Ecto neural progenitor cell (in vitro differentiated cells): ENCODE results near the gene BMERB1.
"Not testable (repeated sequence)": the region's sequence is repeated elsewhere in the genome, so short reads cannot be mapped to it uniquely, and the experiment has no call there.

Experiments
- DNase-seq: peaks from one replicate; pipeline ENCODE4 v3.0.0-alpha.2; 2018; ENCODE audit warnings: low spot score

The BMERB1 gene

DNA sequence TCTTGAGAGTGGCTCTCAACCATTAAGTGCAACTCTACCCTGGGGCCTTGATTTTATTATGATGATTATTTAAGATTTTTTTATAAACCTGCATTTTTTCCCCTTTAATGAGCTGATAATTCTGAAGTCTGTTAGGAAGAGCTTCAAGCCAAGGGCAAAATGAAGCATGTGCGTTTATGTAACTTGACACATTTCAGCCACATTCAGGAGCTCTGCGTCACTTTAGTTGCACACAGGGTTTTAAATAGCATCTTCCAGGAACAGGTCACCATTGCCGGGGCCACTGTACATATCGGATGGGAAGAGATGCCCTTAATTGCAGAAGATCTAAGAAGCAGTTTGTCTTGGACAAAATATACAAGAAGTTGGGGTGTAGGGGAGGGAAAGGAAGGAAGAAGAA, 89.6 kb downstream of the BMERB1 start:
- no peak for DNase-seq

DNA sequence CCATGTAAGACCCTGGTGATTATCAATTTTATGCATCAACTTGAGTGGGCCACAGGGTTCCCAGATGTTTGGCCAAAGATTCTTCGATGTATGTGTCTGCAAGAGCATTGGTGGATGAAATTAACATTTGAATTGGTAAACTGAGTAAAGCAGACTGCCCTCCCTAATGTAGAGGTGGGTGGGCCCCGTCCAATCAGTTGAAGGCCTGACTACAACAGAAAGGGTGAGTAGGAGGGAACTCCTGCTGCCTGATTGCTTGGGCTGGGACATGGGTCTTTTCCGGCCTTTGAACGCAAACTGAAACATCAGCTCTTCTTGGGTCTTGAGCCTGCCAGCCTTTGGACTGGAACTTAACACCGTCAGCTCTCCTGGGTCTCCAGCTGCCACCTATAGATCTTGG, 90.6 kb downstream of the BMERB1 start:
- no peak for DNase-seq

DNA sequence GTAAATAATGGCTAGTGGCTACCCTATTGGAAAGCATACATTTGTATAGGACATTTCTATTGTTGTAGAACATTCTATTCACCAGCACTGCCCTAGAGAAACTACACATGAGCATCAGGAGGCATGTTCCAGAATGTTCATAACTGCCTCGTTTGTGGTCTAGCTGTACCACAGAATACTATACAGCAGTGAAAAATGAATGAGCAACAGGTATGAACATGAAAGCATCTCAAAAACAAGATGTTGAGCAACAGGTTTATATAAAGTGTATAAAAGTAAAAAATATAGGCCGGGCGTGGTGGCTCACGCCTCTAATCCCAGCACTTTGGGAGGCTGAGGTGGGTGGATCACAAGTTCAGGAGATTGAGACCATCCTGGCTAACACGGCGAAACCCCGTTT, 91.7 kb downstream of the BMERB1 start:
- no peak for DNase-seq

DNA sequence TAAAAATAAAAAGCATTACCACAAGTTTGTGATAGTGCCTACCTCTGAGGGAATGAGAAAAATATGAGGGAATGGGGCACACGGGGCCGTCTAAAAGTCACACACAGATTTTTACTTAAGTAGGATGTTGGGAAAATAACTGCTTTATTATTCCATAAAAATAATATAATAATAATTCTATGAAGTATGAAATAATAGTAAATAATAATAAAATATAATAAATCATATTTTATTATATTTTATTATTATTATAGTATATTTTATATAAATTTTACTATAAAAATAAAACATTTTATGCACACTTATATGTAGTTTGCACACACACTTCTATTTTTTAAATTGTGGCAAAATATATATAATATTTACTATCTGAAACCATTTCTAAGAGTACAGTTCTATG, 92.3 kb downstream of the BMERB1 start:
- DNase-seq, result no peak

DNA sequence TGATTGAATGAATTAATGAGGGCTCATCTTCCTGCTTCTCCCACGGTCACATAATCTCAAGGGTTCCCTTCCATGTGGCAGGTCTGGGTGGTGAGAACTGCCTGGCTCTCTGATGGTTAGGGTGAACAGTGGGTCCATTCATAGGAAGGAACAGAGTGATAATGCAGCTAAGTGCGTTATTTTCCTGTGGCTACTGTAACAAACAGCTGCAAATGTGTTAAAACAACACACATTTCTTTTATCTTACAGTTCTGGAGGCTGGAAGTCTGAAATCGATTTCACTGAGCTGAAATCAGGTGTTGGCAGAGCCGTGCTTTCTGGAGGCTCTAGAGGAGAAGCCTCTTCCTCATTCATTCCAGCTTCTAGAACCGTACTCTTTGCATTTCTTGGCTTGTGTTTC, 95.3 kb downstream of the BMERB1 start:
- DNase-seq, result no peak

DNA sequence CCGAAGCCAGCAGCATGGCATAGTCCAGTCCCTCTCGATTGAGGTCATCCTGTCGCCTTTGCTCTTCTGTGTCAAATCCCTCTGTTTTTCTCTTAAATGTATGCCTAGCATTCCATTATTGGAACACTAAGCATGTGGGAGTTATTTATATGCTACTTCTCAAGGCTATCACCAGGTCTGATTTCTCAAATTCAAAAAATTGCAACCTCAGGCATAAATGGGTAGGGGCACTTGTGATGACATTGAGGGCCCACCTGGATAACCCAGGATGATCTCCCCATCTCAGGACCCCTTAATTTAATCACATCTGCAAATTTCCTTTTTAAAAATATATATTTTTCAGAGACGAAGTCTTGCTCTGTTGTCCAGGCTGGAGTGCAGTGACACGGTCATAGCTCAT, 95.7 kb downstream of the BMERB1 start:
- DNase-seq, result no peak

DNA sequence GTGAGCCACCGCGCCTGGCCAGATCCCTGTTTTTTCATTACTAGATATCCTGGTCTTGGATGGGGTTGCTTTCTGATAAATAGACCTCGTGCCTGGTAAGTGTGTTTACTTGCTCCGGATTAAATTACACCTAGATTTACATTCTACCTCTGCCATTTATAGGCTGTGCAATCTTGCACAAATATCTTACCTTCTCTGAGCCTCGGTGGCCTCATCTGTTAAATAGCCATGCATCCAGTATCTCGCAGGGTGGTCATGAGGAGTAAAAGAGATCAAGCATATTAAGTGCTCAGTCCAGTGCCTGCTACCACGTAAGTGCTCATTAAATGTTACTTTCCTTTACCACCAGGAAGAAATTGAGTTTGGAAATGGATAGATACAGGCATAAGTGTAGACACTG, 98.4 kb downstream of the BMERB1 start:
- no peak for DNase-seq

DNA sequence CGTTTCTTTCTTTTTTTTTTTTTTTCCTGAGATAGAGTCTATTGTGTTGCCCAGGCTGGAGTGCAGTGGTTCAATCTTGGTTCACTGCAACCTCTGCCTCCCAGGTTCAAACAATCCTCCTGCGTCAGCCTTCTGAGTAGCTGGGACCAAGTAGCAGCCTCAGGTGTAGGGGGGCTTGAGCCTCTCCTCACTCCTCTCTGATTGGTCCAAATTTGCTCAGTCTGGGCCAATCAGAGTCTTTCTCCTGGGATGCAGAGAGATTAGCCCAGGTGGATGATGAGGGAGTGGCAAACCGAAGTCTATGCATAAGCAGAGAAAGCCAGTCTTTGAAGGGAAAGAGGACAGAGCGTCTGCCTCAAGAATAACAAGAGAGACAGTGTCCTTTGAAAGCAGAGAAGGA, 99.0 kb downstream of the BMERB1 start:
- no peak for DNase-seq

DNA sequence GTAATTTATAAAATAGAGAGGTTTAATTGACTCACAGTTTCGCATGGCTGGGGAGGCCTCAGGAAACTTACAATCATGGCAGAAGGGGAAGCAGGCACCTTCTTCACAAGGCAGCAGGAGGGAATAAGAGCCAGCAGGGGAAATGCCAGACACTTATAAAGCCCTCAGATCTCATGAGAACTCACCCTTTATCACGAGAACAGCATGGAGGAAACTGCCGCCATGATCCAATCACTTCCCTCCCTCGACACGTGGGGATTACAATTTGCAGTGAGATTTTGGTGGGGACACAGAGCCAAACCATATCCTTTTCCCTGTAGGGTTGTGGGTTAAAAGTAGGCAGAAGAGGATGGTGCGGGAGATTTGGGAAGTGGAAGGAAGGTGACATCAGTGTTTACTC, 101.4 kb downstream of the BMERB1 start:
- no peak for DNase-seq

DNA sequence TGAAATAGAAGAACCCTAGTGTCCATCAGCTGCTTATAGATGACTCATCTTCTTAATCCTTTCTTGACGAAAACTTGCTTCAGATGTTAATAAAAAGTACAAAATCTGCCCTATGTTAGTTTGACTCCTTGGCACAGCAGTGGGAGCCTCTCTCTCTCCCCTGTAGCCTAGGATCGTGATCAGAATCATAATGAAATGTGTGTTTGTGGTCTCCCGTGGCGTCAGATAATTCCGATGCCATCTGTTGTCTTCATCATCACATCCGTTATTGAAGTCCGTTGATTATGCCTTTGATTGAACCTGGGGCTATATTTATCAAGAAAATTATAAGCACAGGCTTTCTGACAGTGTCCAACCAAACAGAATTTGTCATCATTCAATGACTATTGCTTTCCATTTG, 102.5 kb downstream of the BMERB1 start:
- no peak for DNase-seq

DNA sequence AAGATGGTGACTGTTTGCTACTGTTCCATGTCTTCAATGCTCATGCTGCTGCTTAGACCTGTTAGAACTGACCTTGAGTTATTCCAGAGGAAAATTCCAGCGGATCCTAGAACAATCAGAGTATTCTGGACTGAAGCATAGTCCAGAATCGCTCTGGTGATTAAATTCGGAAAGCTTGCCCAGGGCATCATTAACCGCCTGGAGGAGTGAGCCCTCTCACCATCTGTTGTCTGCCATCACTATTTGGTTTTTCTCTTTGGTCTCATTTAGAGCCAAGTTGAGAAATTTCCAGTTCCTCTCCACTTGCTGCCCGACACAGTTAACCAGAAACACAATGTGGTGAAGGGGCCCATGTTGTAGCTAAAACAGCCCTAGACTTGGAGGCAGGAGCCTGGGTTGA, 104.1 kb downstream of the BMERB1 start:
- no peak for DNase-seq

DNA sequence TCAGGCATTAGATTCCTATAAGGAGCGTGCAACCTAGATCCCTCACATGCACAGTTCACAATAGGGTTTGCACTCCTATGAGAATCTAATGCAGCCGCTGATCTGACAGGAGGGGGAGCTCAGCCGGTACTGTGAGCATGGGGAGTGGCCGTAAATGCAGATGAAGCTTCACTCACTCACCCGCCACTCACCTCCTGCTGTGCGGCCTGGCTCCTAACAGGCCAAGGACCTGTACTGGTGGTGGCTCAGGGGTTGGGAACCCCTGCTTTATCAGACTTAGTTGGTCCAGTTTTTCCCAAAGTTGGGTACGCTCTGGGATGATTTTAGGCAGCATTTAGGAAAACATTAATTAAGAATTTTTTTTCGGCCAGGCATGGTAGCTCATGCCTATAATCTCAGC, 104.8 kb downstream of the BMERB1 start:
- DNase-seq, result peak; percentile 56

DNA sequence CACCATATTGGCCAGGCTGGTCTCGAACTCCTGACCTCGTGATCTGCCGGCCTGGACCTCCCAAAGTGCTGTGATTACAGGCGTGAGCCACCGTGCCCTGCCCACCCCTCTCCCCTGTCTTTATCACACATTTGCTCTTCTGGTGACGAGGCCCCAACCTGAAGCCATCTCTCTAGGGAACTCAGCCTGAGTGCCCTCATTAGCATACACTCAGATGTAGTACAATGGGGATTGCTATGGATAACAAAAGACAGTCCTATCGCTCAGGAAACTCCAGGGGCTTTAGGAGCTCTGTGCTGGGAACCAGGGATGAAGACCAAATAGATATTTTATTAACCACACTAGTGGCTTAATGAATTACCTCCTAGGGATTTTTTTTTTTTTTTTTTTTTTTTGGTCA, 107.9 kb downstream of the BMERB1 start:
- no peak for DNase-seq

DNA sequence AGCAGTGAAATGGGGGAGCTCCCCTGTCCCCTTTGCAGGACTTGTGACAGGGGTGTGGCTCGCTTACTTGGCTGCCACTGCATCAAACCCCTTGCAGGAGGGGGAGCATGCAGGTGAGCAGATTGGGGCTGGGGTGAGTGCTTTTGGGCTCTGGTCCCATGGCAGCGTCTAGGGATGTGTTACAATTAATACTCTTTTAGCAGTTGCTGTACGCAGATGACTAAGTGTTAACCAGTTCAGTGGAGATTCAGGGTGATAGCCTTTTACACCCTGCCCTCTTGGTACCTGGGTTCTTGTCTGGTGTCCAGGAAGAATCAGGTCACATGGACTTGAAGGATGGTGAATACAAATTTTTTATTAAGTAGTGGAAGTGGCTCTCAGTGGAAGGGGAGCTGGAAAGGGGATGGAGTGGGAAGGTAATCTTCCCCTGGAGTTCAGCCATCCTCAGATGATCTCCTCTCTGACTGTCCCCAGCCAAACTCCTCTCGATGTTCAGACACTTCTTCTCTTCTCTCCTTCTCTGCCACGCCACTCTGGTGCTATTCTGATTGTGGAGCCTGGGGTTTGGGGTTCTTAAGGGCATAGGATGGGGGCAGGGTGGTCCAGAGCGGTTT, 108.5 kb downstream of the BMERB1 start:
- no peak for DNase-seq

DNA sequence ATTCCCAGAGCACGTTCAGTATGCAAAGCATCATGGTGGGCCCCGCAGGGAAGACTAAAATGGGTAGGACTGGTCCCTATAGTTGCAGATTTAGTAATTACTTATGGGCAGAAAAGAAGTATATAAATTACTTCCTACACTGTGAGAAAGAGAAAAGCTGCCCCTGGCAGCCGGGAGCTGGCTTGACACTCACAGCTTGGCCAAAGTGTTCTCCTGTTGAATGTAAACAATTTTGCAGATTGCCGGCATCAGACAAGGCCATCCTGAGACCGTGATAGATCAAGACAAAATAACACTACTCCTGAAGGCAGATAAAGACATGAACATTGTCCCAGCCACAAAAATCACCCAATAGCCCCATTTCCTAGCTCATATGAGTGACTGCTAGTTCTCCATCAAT, 110.0 kb downstream of the BMERB1 start:
- no peak for DNase-seq

DNA sequence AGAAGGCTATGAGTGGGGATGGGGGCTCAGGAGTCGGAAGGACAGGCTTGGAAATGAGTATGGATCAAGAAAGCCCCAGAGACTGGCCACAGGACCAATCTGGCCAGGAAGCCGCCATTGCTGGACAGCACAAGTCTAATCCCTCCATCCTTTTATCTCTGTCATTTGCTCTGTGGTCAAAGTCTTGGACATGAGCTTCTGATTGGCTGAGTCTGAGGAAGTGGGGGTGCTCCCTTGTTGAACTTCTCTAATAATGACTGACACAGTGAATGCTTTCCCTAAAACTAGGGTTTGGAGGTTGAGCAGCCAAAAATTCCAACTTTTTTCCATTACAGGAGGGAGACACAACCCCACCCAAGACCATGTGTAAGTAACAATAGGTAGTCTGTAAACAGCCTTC, 111.2 kb downstream of the BMERB1 start:
- DNase-seq, result no peak

DNA sequence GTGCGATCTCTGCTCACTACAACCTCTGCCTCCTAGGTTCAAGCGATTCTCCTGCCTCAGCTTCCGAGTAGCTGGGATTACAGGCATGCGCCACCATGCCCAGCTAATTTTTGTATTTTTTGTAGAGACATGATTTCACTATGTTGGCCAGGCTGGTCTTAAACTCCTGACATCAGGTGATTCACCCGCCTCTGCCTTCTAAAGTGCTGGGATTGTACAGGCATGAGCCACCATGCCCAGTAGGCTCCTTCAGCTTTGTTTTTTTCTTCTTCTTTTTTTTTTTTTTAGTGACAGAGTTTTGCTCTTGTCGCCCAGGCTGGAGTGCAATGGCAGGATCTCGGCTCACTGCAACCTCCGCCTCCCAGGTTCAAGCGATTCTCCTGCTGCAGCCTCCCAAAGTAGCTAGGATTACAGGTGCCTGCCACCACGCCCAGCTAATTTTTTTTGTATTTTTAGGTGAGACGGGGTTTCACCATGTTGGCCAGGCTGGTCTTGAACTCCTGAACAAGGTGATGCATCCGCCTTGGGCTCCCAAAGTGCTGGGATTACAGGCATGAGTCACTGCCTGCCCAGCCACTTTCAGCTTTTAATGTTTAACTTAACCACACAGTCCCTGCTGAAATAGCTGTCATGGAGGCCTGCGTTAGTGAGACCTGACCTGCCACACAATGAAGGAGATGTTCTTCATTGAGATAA, 112.8 kb downstream of the BMERB1 start:
- DNase-seq, result not testable (repeated sequence)

DNA sequence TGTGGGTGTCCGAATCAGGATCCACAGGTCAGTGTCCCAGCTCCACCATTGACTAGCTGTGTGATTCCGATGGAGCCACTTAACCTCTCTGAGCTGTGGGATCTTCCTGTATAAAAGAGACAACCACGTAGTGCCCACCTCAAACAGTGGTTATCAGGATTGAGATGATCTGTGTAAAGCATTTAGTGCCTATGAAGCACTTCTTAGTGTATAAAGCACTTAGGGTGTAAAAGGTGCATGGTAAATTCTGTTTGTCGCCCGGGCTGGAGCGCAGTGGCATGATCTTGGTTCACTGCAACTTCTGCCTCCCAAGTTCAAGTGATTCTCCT, 113.3 kb downstream of the BMERB1 start:
- no peak for DNase-seq

DNA sequence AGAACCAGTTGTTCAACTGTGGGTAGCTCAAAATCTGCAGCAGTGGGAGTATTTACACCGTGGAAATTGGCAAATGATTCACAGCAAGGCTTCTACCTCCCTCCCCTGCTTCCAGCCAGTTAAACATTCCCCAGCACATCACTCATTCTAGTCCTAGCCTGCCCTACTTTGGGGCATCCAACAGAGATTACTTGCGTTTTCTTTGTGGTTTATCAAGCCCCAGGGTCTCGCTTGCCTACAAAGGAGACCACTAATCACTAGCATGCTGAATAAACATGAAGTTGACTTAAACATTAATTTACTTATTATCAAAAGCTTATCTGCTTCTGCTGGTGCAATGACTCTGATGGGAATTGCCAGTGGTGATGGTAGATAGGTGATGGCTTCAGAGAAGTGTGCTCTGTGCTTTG, 114.1 kb downstream of the BMERB1 start:
- no peak for DNase-seq

DNA sequence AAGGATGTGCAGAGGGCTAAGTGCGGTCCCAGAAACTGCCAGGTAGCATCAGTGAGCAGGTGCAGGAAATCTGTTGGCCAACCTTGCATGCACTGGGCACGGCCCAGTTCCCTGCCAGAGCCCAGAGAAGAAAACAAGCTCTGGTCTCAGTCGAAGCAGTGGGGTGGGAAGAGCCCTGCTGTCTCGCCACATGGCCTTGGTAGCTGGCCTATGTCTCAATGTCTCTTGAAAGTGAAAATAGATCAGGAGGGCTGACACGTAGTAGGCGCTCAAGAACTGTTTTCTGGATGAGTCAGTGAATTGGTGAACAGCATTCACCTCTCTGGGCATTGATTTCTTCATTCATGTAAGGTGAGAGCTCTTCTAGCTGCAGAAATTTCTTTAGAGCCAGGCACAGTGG, 118.1 kb downstream of the BMERB1 start:
- no peak for DNase-seq

DNA sequence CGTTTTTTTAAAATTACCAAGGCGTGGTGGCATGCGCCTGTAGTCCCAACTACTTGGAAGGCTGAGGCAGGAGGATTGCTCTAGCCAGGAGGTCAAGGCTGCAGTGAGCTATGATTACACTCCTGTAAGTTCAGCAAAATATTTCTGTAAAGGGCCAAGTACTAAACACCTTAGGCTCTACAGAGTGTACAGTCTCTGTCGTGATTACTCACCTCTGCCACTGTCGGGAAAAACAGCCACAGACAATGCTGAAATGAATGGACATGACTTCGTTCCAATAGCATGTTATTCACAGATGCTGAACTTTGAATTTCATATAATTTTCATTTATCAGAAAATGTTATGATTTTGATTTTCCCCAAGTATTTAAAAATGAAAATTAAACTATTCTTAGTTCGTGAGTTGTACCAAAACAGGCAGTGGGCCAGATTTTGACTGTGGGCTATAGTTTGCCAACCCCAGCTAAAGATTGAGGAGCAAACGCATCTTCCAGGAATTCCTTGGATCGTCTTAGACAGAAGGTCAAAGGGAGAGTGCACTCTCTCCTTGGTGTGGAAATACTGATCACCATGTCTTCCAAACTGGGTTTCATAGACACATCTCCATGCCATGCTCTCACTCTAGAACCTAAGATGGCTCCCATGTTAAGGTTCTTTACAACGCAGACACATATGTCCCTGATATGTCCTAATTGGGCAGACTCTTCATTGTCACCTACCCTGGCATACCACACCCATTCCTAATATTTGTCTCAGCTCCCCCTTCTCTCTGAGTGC, 119.1 kb downstream of the BMERB1 start:
- no peak for DNase-seq

DNA sequence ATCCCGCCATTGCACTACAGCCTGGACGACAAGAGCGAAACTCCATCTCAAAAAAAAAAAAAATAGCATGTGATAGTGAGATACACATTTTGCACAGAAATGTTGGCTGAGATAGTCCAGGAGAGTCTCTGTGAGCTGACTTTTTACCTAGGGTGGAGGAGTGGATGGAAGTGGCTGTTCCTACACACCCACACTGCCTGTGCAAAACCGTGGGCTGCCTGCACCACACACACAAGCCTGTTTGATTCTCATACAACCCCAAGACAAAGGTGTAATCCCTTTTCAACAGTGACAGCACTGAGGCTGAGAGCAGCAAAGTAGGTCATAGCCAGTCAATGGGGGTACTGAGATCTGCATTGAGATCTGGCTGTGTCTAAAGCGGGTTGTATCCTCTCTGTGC, 121.7 kb downstream of the BMERB1 start:
- no peak for DNase-seq

DNA sequence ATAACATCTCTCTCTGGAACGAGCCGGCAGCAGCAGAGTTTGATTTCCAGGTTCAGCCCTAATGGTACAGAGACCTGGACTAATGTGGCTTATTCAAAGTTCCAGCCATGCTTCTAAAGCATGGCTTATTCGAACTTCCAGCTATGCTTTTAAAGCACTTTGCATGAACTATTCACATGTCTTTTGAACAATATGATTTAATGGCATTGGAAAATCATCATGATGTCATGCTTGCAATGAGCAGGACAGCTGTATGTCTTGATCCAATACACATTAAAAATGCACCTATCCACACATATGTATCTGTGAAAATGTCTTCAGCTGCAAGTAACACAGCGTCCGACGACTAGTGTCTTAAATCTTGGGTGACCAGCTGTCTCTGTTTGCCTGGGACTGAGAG, 122.9 kb downstream of the BMERB1 start:
- no peak for DNase-seq

DNA sequence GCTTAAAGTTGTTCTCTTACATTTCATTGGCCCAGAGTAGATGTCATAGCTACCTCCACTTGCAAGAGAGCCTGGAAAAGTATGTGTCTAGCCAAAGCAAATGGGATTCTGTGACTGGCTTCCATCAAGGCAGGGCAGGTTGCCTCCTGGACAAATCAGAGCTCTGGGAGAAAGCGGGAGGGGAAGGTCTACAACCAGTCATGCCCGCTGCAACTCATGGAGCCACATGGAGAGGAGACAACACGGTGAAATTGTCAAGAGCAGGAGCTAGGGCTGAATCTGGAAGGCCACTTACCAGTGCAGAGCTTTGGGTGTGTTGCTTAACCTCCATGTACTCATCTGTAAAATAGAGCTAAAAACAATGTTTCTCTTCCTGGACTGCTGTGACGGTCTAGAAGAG, 124.8 kb downstream of the BMERB1 start:
- no peak for DNase-seq
